CD8-positive, alpha-beta memory T cell (primary cell): ENCODE measurements around the gene MYL1. TPM values are rescaled to one million over a fixed set of nuclear protein-coding genes. Genes with fewer than 3 reads are reported as not detected.

Experiments used
- CTCF ChIA-PET: fragments of 350-600 bp; sonication (Branson Sonifier 250); formaldehyde crosslinking; loops from one replicate; lab custom pipeline; 2021; ENCODE audit warnings: antibody characterized with exemption; lab: Charles Lee
- POLR2A ChIA-PET: fragments of 350-600 bp; sonication (Branson Sonifier 250); formaldehyde crosslinking; loops from one replicate; lab custom pipeline; 2021; ENCODE audit warnings: antibody characterized with exemption; lab: Charles Lee
- DNase-seq, 5 donors: peaks; one replicate each; pipeline versions ENCODE4 v3.0.0 to v3.0.0-alpha.2; 2020 to 2022; ENCODE audit warnings: mixed read lengths in 1 of 5
- H3K27ac ChIP-seq: one replicate; pipeline ENCODE4 v1.7.0; 2013; ENCODE audit warnings: low read depth, mild to moderate bottlenecking, low read length, moderate library complexity
- H3K27me3 ChIP-seq: 2 replicates; pipeline ENCODE4 v1.7.0; 2013; ENCODE audit warnings: low read length, mild to moderate bottlenecking; ENCODE audit not compliant: insufficient read depth, poor library complexity, severe bottlenecking
- H3K36me3 ChIP-seq: 2 replicates; pipeline ENCODE4 v1.7.0; 2013; ENCODE audit warnings: mild to moderate bottlenecking, low read length, moderate library complexity; ENCODE audit not compliant: insufficient read depth
- H3K4me1 ChIP-seq: 2 replicates; pipeline ENCODE4 v1.7.0; 2013; ENCODE audit warnings: mild to moderate bottlenecking, low read length, moderate library complexity; ENCODE audit not compliant: insufficient read depth
- H3K4me3 ChIP-seq: 2 replicates; pipeline ENCODE4 v1.7.0; 2013; ENCODE audit warnings: mild to moderate bottlenecking, low read length
- H3K9me3 ChIP-seq: 2 replicates; pipeline ENCODE4 v1.7.0; 2013; ENCODE audit warnings: mild to moderate bottlenecking, low read length
- H3K27ac Mint-ChIP-seq, 8 donors: one replicate each; pipeline ENCODE4 v1.8.0; 2020 to 2021; ENCODE audit warnings: mixed read lengths in 8 of 8, mild to moderate bottlenecking in 6 of 8, inconsistent platforms in 3 of 8, moderate library complexity in 3 of 8
- H3K27me3 Mint-ChIP-seq, 2 donors: one replicate each; pipeline ENCODE4 v1.8.0; 2020 to 2021; ENCODE audit warnings: mixed read lengths in 2 of 2, mild to moderate bottlenecking in 1 of 2, moderate library complexity in 1 of 2
- H3K36me3 Mint-ChIP-seq, 3 donors: one replicate each; pipeline ENCODE4 v1.8.0; 2020 to 2021; ENCODE audit warnings: mixed read lengths in 3 of 3, inconsistent platforms in 1 of 3, mild to moderate bottlenecking in 1 of 3
- H3K4me1 Mint-ChIP-seq, 3 donors: one replicate each; pipeline ENCODE4 v1.8.0; 2020 to 2021; ENCODE audit warnings: mixed read lengths in 3 of 3, inconsistent platforms in 1 of 3, mild to moderate bottlenecking in 1 of 3
- H3K4me3 Mint-ChIP-seq, 7 donors: one replicate each; pipeline ENCODE4 v1.8.0; 2020 to 2021; ENCODE audit warnings: mixed read lengths in 7 of 7, mild to moderate bottlenecking in 6 of 7, moderate library complexity in 4 of 7, inconsistent platforms in 2 of 7
- H3K9me3 Mint-ChIP-seq, 5 donors: one replicate each; pipeline ENCODE4 v1.8.0; 2020 to 2022; ENCODE audit warnings: mixed read lengths in 5 of 5, mild to moderate bottlenecking in 3 of 5, moderate library complexity in 2 of 5, inconsistent platforms in 1 of 5
- polyA plus RNA-seq: library from polyadenylated mRNA; unstranded; fragments of 300-500 nt; fragmentation: Illumina TruSeq; gene quantifications from one replicate; pipeline ENCODE4 v1.2.3, GENCODE V29; 2021
- total RNA-seq, 2 experiments: library from RNA; stranded (reverse); gene quantifications; one replicate each; pipeline ENCODE4 v1.2.3, GENCODE V29; 2021

Gene MYL1
- total and polyA plus RNA-seq, 3 experiments from 2014 or later, result not detected

GRCh38 chr2:210323003-210323402 is 8.0 kb upstream of the MYL1 start:
- Mint-ChIP-seq H3K27ac (no peak overlapping the region), H3K36me3 (no peaks in the 10 kb centered on the region), H3K27me3 (no peaks in the 10 kb centered on the region), H3K9me3 (peaks cover 0 to 3% (median 0%) of the 10 kb centered on the region in 5 donors), H3K4me3 (no peak overlapping the region), H3K4me1 (no peaks in the 10 kb centered on the region)
- Histone ChIP-seq H3K27ac (no peak overlapping the region), H3K9me3 (no peaks in the 10 kb centered on the region), H3K27me3 (no peaks in the 10 kb centered on the region), H3K36me3 (no peaks in the 10 kb centered on the region), H3K4me3 (no peak overlapping the region), H3K4me1 (no peaks in the 10 kb centered on the region)
- CTCF ChIA-PET, result no interaction called here
- POLR2A ChIA-PET, result no interaction called here
- no peak for DNase-seq

GRCh38 chr2:210318891-210319290 is 3.9 kb upstream of the MYL1 start:
- Mint-ChIP-seq H3K36me3 (no peaks in the 10 kb centered on the region), H3K4me1 (no peaks in the 10 kb centered on the region), H3K27me3 (peaks cover 0 to 1% of the 10 kb centered on the region in 2 donors), H3K4me3 (no peak overlapping the region), H3K27ac (no peak overlapping the region), H3K9me3 (no peaks in the 10 kb centered on the region)
- no peaks in the 10 kb centered on the region for H3K27me3 ChIP-seq
- POLR2A ChIA-PET, result no interaction called here
- DNase-seq, result no peak
- H3K36me3 ChIP-seq, result no peaks in the 10 kb centered on the region
- H3K4me3 ChIP-seq, result no peak overlapping the region
- no peaks in the 10 kb centered on the region for H3K9me3 ChIP-seq
- no peak overlapping the region for H3K27ac ChIP-seq
- H3K4me1 ChIP-seq, result no peaks in the 10 kb centered on the region
- CTCF ChIA-PET, result no interaction called here

DNA sequence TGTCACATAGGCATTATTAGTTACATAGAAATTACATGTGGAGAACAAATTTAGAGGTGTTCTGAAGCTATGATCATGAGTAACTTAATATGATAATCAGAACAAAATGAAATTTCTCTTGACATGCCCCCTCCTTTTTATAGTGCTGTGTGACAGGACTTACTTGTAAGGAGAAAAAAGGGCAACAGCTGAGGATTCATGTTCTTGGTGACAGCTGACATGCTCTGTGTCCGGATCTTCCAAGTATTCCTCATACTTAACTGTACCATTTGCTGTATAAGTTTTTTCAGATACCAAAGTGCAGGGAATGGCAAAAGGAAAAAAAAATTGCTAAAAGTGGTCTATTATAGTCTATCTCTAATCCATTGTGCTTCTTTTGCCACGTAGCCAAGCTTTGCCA is 3.5 kb upstream of the MYL1 start:
- Mint-ChIP-seq H3K4me3 (no peak overlapping the region), H3K27ac (no peak overlapping the region), H3K9me3 (no peaks in the 10 kb centered on the region), H3K27me3 (peaks cover 0 to 1% of the 10 kb centered on the region in 2 donors), H3K4me1 (no peaks in the 10 kb centered on the region), H3K36me3 (no peaks in the 10 kb centered on the region)
- Histone ChIP-seq H3K9me3 (no peaks in the 10 kb centered on the region), H3K27me3 (no peaks in the 10 kb centered on the region), H3K27ac (no peak overlapping the region), H3K4me3 (no peak overlapping the region), H3K4me1 (no peaks in the 10 kb centered on the region), H3K36me3 (no peaks in the 10 kb centered on the region)
- DNase-seq, result no peak
- POLR2A ChIA-PET, result no interaction called here
- CTCF ChIA-PET, result no interaction called here

- POLR2A ChIA-PET, result no interaction called here
- Histone ChIP-seq H3K9me3 (no peaks in the 10 kb centered on the region), H3K27ac (no peak overlapping the region), H3K36me3 (no peaks in the 10 kb centered on the region), H3K4me1 (no peaks in the 10 kb centered on the region), H3K4me3 (no peak overlapping the region), H3K27me3 (no peaks in the 10 kb centered on the region)
- no peak for DNase-seq
- Mint-ChIP-seq H3K27me3 (peaks cover 1 to 8% of the 10 kb centered on the region in 2 donors), H3K27ac (no peak overlapping the region), H3K4me1 (no peaks in the 10 kb centered on the region), H3K9me3 (peaks cover 0 to 2% (median 0%) of the 10 kb centered on the region in 5 donors), H3K36me3 (no peaks in the 10 kb centered on the region), H3K4me3 (no peak overlapping the region)
- CTCF ChIA-PET, result no interaction called here
Observed at GRCh38 chr2:210310550-210310949, 4.4 kb downstream of the MYL1 start.

- Mint-ChIP-seq H3K36me3 (no peaks in the 10 kb centered on the region), H3K27ac (no peak overlapping the region), H3K4me1 (no peaks in the 10 kb centered on the region), H3K9me3 (peaks cover 0 to 2% (median 0%) of the 10 kb centered on the region in 5 donors), H3K4me3 (no peak overlapping the region), H3K27me3 (peaks cover 0 to 8% of the 10 kb centered on the region in 2 donors)
- Histone ChIP-seq H3K36me3 (no peaks in the 10 kb centered on the region), H3K27ac (no peak overlapping the region), H3K4me1 (no peaks in the 10 kb centered on the region), H3K4me3 (no peak overlapping the region), H3K9me3 (no peaks in the 10 kb centered on the region), H3K27me3 (no peaks in the 10 kb centered on the region)
- ChIA-PET CTCF (no interaction called here), POLR2A (no interaction called here)
- DNase-seq, result no peak
Observed at GRCh38 chr2:210309548-210310233, 5.3 kb downstream of the MYL1 start.

DNA sequence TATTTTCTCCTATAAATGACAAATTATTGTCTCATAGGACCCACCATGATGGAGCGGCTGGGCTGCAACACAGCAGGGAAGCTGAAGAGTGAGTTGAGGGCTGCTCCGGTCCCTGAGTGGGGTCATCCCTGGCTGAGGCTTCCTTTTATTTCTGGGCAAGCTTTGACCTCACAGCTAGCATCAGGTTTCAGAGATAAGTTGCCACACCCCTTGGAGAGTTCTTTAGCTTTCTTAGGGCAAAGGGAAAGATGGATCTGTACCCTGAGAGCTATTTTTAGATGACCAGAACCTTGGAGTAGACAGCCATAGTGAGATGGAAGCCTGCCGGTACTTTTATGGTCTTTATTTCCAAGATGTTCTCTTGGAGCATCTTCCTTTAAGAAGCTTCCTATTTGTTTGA is 11.5 kb downstream of the MYL1 start:
- no peak overlapping the region for H3K4me3 Mint-ChIP-seq
- no peak overlapping the region for H3K27ac Mint-ChIP-seq
- H3K27me3 Mint-ChIP-seq, result peaks cover 0 to 4% of the 10 kb centered on the region in 2 donors
- no peaks in the 10 kb centered on the region for H3K9me3 ChIP-seq
- CTCF ChIA-PET, result no interaction called here
- peaks cover 0 to 2% (median 0%) of the 10 kb centered on the region in 5 donors for H3K9me3 Mint-ChIP-seq
- H3K27ac ChIP-seq, result no peak overlapping the region
- POLR2A ChIA-PET, result no interaction called here
- no peaks in the 10 kb centered on the region for H3K36me3 ChIP-seq
- H3K4me1 Mint-ChIP-seq, result no peaks in the 10 kb centered on the region
- H3K4me1 ChIP-seq, result no peaks in the 10 kb centered on the region
- H3K4me3 ChIP-seq, result no peak overlapping the region
- no peaks in the 10 kb centered on the region for H3K36me3 Mint-ChIP-seq
- H3K27me3 ChIP-seq, result no peaks in the 10 kb centered on the region
- no peak for DNase-seq

GRCh38 chr2:210302326-210302725 is 12.6 kb downstream of the MYL1 start:
- Mint-ChIP-seq H3K4me3 (no peak overlapping the region), H3K27ac (no peak overlapping the region), H3K36me3 (no peaks in the 10 kb centered on the region), H3K9me3 (peaks cover 0 to 2% (median 0%) of the 10 kb centered on the region in 5 donors), H3K4me1 (no peaks in the 10 kb centered on the region), H3K27me3 (peaks cover 0 to 4% of the 10 kb centered on the region in 2 donors)
- no peak for DNase-seq
- H3K27ac ChIP-seq, result no peak overlapping the region
- H3K4me1 ChIP-seq, result no peaks in the 10 kb centered on the region
- no peaks in the 10 kb centered on the region for H3K9me3 ChIP-seq
- ChIA-PET CTCF (no interaction called here), POLR2A (no interaction called here)
- H3K27me3 ChIP-seq, result no peaks in the 10 kb centered on the region
- H3K4me3 ChIP-seq, result no peak overlapping the region
- H3K36me3 ChIP-seq, result no peaks in the 10 kb centered on the region

DNA sequence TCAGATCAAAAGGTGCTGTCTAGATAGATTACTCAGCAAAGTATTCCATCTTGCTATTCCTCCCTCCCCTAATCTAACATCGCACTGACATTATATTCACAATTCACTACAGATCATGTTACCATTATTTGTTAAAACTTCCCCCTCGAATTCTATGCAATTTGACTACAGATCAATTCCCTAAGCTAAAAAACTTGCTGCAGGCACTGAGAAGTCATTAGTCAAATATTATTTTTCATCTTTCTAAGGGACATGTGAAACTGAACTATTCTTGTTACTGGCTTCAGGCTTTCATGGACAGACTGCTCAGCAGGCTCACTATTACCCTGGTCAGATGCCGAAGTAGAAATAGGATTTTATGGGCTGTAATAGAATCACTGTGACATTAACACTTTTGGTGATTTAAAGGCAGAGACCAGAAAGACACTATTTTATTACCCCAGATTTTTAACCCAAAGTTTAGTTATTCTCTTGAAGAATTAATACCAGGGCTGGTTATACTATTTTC is 15.1 kb downstream of the MYL1 start:
- Histone ChIP-seq H3K27me3 (no peaks in the 10 kb centered on the region), H3K9me3 (no peaks in the 10 kb centered on the region), H3K36me3 (no peaks in the 10 kb centered on the region), H3K4me3 (no peak overlapping the region), H3K27ac (no peak overlapping the region), H3K4me1 (no peaks in the 10 kb centered on the region)
- POLR2A ChIA-PET, result no interaction called here
- H3K36me3 Mint-ChIP-seq, result no peaks in the 10 kb centered on the region
- H3K4me1 Mint-ChIP-seq, result no peaks in the 10 kb centered on the region
- no peaks in the 10 kb centered on the region for H3K9me3 Mint-ChIP-seq
- H3K27ac Mint-ChIP-seq, result no peak overlapping the region
- H3K4me3 Mint-ChIP-seq, result no peak overlapping the region
- no peak for DNase-seq
- CTCF ChIA-PET, result no interaction called here
- no peaks in the 10 kb centered on the region for H3K27me3 Mint-ChIP-seq
